Measurements from ENCODE around the gene CNNM2. TPM values are rescaled to one million over a fixed set of nuclear protein-coding genes. Genes with fewer than 3 reads are reported as not detected.

Gene CNNM2
- polyA plus RNA-seq, 1 of the 3 experiments (the other 2 are of a cell fraction) = 4.0 TPM

DNA sequence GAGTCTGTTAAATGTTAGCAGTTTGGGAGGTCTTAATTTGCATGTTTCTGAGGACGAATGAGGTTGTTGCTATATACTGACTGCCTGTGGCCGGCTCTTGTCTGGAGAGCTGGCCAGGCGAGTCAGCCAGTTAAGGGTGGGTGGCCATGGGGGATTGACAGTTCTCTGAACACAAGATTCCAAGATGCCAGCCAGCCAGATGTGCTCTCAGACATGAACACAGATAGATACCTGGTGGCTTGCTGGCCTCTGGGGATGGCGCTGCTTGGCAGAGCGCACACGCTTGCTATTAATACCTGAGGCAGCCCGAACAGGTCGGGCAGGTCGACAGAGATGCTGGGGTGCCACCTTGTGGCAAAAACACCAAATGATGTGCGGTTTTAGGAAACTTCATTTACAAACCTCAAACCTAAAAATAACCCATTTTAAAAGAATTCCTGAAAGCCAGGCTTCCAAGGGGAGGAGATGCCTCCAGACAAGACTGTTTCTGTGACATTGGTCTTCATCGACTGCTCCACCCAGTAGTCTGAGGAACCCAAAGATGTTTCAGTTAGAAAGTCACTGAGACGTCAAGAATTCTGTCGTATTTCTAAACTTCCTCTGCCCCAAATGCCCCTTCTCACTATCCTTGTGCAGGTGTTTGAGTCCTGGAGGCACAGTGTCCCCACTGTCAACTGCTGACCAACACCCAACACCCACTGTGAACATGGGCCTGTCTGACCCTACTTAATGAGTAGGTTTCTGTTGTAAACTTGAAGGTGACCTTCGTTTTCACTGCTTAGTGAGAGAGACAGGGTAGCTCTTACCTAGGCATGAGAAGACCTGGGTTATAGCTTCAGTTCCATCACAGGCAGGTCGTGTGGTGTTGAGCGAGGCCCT is 151.6 kb downstream of the CNNM2 start:
- H3F3A ChIP-seq (replicated peaks; ENCODE audit: insufficient read depth) = no peaks in the 10 kb centered on the region
- peaks cover 0 to 4% of the 10 kb centered on the region in 2 experiments for H3K36me3 ChIP-seq (replicated peaks in 1 of 2; ENCODE audit: control insufficient read depth in 1 of 2, insufficient read depth in 2 of 2, low read length in 1 of 2)
- POLR2A ChIA-PET = no interaction called here
- H3K4me2 ChIP-seq = no peak overlapping the region
- no peaks in the 10 kb centered on the region for H3K79me2 ChIP-seq (ENCODE audit: insufficient read depth)
- peaks cover 0 to 22% of the 10 kb centered on the region in 2 experiments; a peak in 1 of 4 replicates for H3K4me1 ChIP-seq (ENCODE audit: control insufficient read depth in 1 of 2, insufficient read depth in 2 of 2, low read depth in 1 of 2, low read length in 1 of 2)
- no peak overlapping the region for H2AFZ ChIP-seq (ENCODE audit: low read depth)
- CTCF ChIA-PET = interaction anchor here (0.5 to 20.8 kb wide), 21 partner anchors 9 to 348 kb away, joined by 3 to 264 read pairs (median 4); partner anchors contain the start of gene CNNM2
- H3K9me2 ChIP-seq = no peaks in the 10 kb centered on the region
- no peak overlapping the region for H3K9ac ChIP-seq
- no peaks in the 10 kb centered on the region for H3K27me3 ChIP-seq (ENCODE audit: insufficient read depth)
- H3K4me3 ChIP-seq (ENCODE audit: low read depth in 2 of 2, low read length in 1 of 2) = no peak overlapping the region; a peak in 1 of 4 replicates
- DNase-seq = peak; percentile 77
- 55% methylated on average over 14 of the region's 16 CpGs for WGBS (ENCODE audit: low lambda C conversion rate)
- no peaks in the 10 kb centered on the region for H4K20me1 ChIP-seq (ENCODE audit: insufficient read depth)
- no peaks in the 10 kb centered on the region for H3K9me3 ChIP-seq
- H3K27ac ChIP-seq (ENCODE audit: low read depth in 2 of 2, low read length in 1 of 2) = no peak overlapping the region
- TF ChIP-seq, protein P1, sequence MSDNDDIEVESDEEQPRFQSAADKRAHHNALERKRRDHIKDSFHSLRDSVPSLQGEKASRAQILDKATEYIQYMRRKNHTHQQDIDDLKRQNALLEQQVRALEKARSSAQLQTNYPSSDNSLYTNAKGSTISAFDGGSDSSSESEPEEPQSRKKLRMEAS (IDR thresholded peaks at IDR 0.05; ENCODE audit: low read depth) = no peak
- TF ChIP-seq RCOR1 (IDR thresholded peaks at IDR 0.05; ENCODE audit: low read length) = no peak
- no peak for TF ChIP-seq TAF1 (IDR thresholded peaks at IDR 0.05; ENCODE audit: borderline replicate concordance, low read depth, low read length)
- TF ChIP-seq MEF2A (IDR thresholded peaks at IDR 0.05; ENCODE audit: borderline replicate concordance, low read depth) = no peak
- TF ChIP-seq, protein P2, sequence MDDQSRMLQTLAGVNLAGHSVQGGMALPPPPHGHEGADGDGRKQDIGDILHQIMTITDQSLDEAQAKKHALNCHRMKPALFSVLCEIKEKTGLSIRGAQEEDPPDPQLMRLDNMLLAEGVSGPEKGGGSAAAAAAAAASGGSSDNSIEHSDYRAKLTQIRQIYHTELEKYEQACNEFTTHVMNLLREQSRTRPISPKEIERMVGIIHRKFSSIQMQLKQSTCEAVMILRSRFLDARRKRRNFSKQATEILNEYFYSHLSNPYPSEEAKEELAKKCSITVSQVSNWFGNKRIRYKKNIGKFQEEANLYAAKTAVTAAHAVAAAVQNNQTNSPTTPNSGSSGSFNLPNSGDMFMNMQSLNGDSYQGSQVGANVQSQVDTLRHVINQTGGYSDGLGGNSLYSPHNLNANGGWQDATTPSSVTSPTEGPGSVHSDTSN (IDR thresholded peaks at IDR 0.05) = no peak
- TF ChIP-seq, protein P3, sequence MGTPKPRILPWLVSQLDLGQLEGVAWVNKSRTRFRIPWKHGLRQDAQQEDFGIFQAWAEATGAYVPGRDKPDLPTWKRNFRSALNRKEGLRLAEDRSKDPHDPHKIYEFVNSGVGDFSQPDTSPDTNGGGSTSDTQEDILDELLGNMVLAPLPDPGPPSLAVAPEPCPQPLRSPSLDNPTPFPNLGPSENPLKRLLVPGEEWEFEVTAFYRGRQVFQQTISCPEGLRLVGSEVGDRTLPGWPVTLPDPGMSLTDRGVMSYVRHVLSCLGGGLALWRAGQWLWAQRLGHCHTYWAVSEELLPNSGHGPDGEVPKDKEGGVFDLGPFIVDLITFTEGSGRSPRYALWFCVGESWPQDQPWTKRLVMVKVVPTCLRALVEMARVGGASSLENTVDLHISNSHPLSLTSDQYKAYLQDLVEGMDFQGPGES (IDR thresholded peaks at IDR 0.05; ENCODE audit: low read depth, low read length) = no peak
- TF ChIP-seq SMC3 (IDR thresholded peaks at IDR 0.05; ENCODE audit: low read depth, low read length) = peak; percentile 93
- TF ChIP-seq NFIC (IDR thresholded peaks at IDR 0.05; ENCODE audit: borderline replicate concordance) = no peak
- TF ChIP-seq CHD2 (IDR thresholded peaks at IDR 0.05; ENCODE audit: low read length, partially characterized antibody) = no peak
- 0 out of 2 replicates have a peak, but pooled peaks have one; percentile 16 for TF ChIP-seq NRF1 (IDR thresholded peaks at IDR 0.05; ENCODE audit: low read depth, low read length)
- TF ChIP-seq YY1 (IDR thresholded peaks at IDR 0.05; ENCODE audit: low read depth) = no peak
- TF ChIP-seq, protein P4, sequence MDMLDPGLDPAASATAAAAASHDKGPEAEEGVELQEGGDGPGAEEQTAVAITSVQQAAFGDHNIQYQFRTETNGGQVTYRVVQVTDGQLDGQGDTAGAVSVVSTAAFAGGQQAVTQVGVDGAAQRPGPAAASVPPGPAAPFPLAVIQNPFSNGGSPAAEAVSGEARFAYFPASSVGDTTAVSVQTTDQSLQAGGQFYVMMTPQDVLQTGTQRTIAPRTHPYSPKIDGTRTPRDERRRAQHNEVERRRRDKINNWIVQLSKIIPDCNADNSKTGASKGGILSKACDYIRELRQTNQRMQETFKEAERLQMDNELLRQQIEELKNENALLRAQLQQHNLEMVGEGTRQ (IDR thresholded peaks at IDR 0.05; ENCODE audit: borderline replicate concordance, low read depth, low read length) = no peak
- TF ChIP-seq POLR2AphosphoS5 (IDR thresholded peaks at IDR 0.05; ENCODE audit: low read depth, low read length) = no peak
- TF ChIP-seq RXRA (IDR thresholded peaks at IDR 0.05; ENCODE audit: borderline replicate concordance, low read depth) = no peak
- TF ChIP-seq, protein P5, sequence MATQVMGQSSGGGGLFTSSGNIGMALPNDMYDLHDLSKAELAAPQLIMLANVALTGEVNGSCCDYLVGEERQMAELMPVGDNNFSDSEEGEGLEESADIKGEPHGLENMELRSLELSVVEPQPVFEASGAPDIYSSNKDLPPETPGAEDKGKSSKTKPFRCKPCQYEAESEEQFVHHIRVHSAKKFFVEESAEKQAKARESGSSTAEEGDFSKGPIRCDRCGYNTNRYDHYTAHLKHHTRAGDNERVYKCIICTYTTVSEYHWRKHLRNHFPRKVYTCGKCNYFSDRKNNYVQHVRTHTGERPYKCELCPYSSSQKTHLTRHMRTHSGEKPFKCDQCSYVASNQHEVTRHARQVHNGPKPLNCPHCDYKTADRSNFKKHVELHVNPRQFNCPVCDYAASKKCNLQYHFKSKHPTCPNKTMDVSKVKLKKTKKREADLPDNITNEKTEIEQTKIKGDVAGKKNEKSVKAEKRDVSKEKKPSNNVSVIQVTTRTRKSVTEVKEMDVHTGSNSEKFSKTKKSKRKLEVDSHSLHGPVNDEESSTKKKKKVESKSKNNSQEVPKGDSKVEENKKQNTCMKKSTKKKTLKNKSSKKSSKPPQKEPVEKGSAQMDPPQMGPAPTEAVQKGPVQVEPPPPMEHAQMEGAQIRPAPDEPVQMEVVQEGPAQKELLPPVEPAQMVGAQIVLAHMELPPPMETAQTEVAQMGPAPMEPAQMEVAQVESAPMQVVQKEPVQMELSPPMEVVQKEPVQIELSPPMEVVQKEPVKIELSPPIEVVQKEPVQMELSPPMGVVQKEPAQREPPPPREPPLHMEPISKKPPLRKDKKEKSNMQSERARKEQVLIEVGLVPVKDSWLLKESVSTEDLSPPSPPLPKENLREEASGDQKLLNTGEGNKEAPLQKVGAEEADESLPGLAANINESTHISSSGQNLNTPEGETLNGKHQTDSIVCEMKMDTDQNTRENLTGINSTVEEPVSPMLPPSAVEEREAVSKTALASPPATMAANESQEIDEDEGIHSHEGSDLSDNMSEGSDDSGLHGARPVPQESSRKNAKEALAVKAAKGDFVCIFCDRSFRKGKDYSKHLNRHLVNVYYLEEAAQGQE (IDR thresholded peaks at IDR 0.05; ENCODE audit: low read depth, low read length) = no peak
- TF ChIP-seq ELF1 (IDR thresholded peaks at IDR 0.05) = no peak
- no peak for TF ChIP-seq TEAD4 (IDR thresholded peaks at IDR 0.05; ENCODE audit: borderline replicate concordance, insufficient read depth)
- TF ChIP-seq FOXM1 (IDR thresholded peaks at IDR 0.05; ENCODE audit: low read depth) = no peak
- TF ChIP-seq MXI1 (IDR thresholded peaks at IDR 0.05; ENCODE audit: low read depth, low read length) = peak; percentile 47; the same call in 1 of the 2 replicates
- TF ChIP-seq, protein P6, sequence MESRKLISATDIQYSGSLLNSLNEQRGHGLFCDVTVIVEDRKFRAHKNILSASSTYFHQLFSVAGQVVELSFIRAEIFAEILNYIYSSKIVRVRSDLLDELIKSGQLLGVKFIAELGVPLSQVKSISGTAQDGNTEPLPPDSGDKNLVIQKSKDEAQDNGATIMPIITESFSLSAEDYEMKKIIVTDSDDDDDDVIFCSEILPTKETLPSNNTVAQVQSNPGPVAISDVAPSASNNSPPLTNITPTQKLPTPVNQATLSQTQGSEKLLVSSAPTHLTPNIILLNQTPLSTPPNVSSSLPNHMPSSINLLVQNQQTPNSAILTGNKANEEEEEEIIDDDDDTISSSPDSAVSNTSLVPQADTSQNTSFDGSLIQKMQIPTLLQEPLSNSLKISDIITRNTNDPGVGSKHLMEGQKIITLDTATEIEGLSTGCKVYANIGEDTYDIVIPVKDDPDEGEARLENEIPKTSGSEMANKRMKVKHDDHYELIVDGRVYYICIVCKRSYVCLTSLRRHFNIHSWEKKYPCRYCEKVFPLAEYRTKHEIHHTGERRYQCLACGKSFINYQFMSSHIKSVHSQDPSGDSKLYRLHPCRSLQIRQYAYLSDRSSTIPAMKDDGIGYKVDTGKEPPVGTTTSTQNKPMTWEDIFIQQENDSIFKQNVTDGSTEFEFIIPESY (IDR thresholded peaks at IDR 0.05; ENCODE audit: borderline replicate concordance, low read depth) = no peak
- no peak for TF ChIP-seq GABPA (IDR thresholded peaks at IDR 0.05; ENCODE audit: low read depth)
- TF ChIP-seq RAD21 (IDR thresholded peaks at IDR 0.05; ENCODE audit: low read length) = peak; percentile 93
- no peak for TF ChIP-seq EZH2phosphoT487 (IDR thresholded peaks at IDR 0.05; ENCODE audit: borderline replicate concordance, low read depth)

Measured in SK-N-SH (cell line).